H1 (cell line): ENCODE measurements around the gene ADNP2. TPM values are rescaled to one million over a fixed set of nuclear protein-coding genes. Genes with fewer than 3 reads are reported as not detected.

Experiments used
- CTCF ChIA-PET: fragments of 300-600 bp; sonication (Branson Sonifier 250); formaldehyde crosslinking; loops from one replicate; lab custom pipeline; 2021; ENCODE audit not compliant: partially characterized antibody; lab: Charles Lee
- POLR2A ChIA-PET: fragments of 300-600 bp; sonication (Branson Sonifier 250); formaldehyde crosslinking; loops from one replicate; lab custom pipeline; 2021; ENCODE audit warnings: inconsistent platforms; ENCODE audit not compliant: partially characterized antibody; lab: Charles Lee
- DNase-seq, 2 experiments: peaks; one replicate each; pipeline versions ENCODE4 v3.0.0 to v3.0.0-alpha.2; 2010 to 2022; ENCODE audit warnings: low spot score in 2 of 2, low read depth in 1 of 2, mixed read lengths in 1 of 2
- FAIRE-seq: peaks from 2 replicates; lab custom pipeline; 2011; peaks lifted over from hg19 to GRCh38; lab: Jason Lieb, UNC
- H2AFZ ChIP-seq: 2 replicates; pipeline ENCODE4 v1.8.1; 2012; ENCODE audit warnings: low read length, inconsistent platforms
- H2AK5ac ChIP-seq: 2 replicates; pipeline ENCODE4 v1.6.1; 2013; ENCODE audit warnings: low read depth, low read length
- H2BK120ac ChIP-seq: replicated peaks from 2 replicates; pipeline ENCODE3; 2013; ENCODE audit warnings: low read depth, low read length, inconsistent platforms
- H2BK12ac ChIP-seq: 2 replicates; pipeline ENCODE4 v1.6.1; 2013; ENCODE audit warnings: low read depth, low read length
- H2BK15ac ChIP-seq: 2 replicates; pipeline ENCODE4 v1.6.1; 2013; ENCODE audit warnings: low read length
- H2BK20ac ChIP-seq: 2 replicates; pipeline ENCODE4 v1.6.1; 2013; ENCODE audit warnings: low read length
- H2BK5ac ChIP-seq: 2 replicates; pipeline ENCODE4 v1.6.1; 2013; ENCODE audit warnings: low read depth, low read length
- H3K14ac ChIP-seq: 2 replicates; pipeline ENCODE4 v1.6.1; 2013; ENCODE audit warnings: inconsistent platforms; ENCODE audit not compliant: insufficient read length
- H3K18ac ChIP-seq: 2 replicates; pipeline ENCODE4 v1.6.1; 2013; ENCODE audit warnings: low read length; ENCODE audit errors: extremely low read depth
- H3K23ac ChIP-seq: 2 replicates; pipeline ENCODE4 v1.6.1; 2013; ENCODE audit warnings: inconsistent platforms; ENCODE audit not compliant: insufficient read length
- H3K23me2 ChIP-seq: 2 replicates; pipeline ENCODE4 v1.6.1; 2013; ENCODE audit warnings: low read depth, low read length
- H3K27ac ChIP-seq: 2 replicates; pipeline ENCODE4 v1.6.1; 2011; ENCODE audit warnings: low read depth, low read length, inconsistent platforms
- H3K27me3 ChIP-seq, 4 experiments: replicated peaks in 1 of 4; 1 replicate in 1 of 4; 2 replicates in 3 of 4; pipeline versions ENCODE4 v1.6.1 to v1.8.1; 2011 to 2013; ENCODE audit warnings: low read length in 3 of 4, mild to moderate bottlenecking in 3 of 4, inconsistent platforms in 2 of 4, mixed read lengths in 2 of 4, moderate library complexity in 1 of 4; ENCODE audit not compliant: control insufficient read depth in 3 of 4, insufficient read depth in 3 of 4; ENCODE audit errors: extremely low read depth in 1 of 4
- H3K36me3 ChIP-seq, 4 experiments: 2 replicates each; pipeline versions ENCODE4 v1.6.1 to v1.8.1; 2011 to 2013; ENCODE audit warnings: mild to moderate bottlenecking in 4 of 4, low read length in 3 of 4, moderate library complexity in 2 of 4, control low read depth in 1 of 4, inconsistent platforms in 1 of 4; ENCODE audit not compliant: insufficient read depth in 4 of 4, control insufficient read depth in 2 of 4
- H3K4ac ChIP-seq: replicated peaks from 2 replicates; pipeline ENCODE3; 2013; ENCODE audit warnings: low read length, low read depth, mixed read lengths, inconsistent platforms; ENCODE audit not compliant: insufficient read length
- H3K4me1 ChIP-seq, 4 experiments: replicated peaks in 1 of 4; 1 replicate in 1 of 4; 2 replicates in 3 of 4; pipeline versions ENCODE4 v1.6.1 to v1.8.1; 2011 to 2013; ENCODE audit warnings: low read length in 3 of 4, inconsistent platforms in 2 of 4, mixed read lengths in 1 of 4; ENCODE audit not compliant: insufficient read depth in 4 of 4, control insufficient read depth in 3 of 4
- H3K4me2 ChIP-seq, 2 experiments: 2 replicates each; pipeline versions ENCODE4 v1.6.1 to v1.8.1; 2011 to 2013; ENCODE audit warnings: low read depth in 2 of 2, low read length in 2 of 2, control low read depth in 1 of 2, inconsistent platforms in 1 of 2, mild to moderate bottlenecking in 1 of 2; ENCODE audit not compliant: insufficient read depth in 1 of 2
- H3K4me3 ChIP-seq, 4 experiments: fragments of 200-600, 300-600 bp in 1 of 4; sonication (generic), shearing (Covaris generic), sonication (Bioruptor Twin) in 1 of 4; 2 replicates each; pipeline versions ENCODE4 v1.5.1 to v1.8.1; 2011 to 2016; ENCODE audit warnings: low read length in 4 of 4, low read depth in 3 of 4, control low read depth in 2 of 4, inconsistent platforms in 2 of 4, mild to moderate bottlenecking in 2 of 4, mixed read lengths in 1 of 4, moderate library complexity in 1 of 4; ENCODE audit not compliant: insufficient read depth in 2 of 4; ENCODE audit errors: extremely low read depth in 1 of 4
- H3K56ac ChIP-seq: replicated peaks from 2 replicates; pipeline ENCODE3; 2013; ENCODE audit warnings: low read depth, mild to moderate bottlenecking, mixed read lengths, low read length, inconsistent platforms; ENCODE audit not compliant: insufficient read length
- H3K79me1 ChIP-seq: 2 replicates; pipeline ENCODE4 v1.6.1; 2013; ENCODE audit warnings: low read depth, low read length, control low read depth
- H3K79me2 ChIP-seq, 2 experiments: 2 replicates each; pipeline versions ENCODE4 v1.6.1 to v1.8.1; 2012 to 2013; ENCODE audit warnings: low read length in 2 of 2, mild to moderate bottlenecking in 2 of 2, inconsistent platforms in 1 of 2; ENCODE audit not compliant: insufficient read depth in 2 of 2, control insufficient read depth in 1 of 2
- H3K9ac ChIP-seq, 4 experiments: replicated peaks in 1 of 4; 1 replicate in 1 of 4; 2 replicates in 3 of 4; pipeline versions ENCODE4 v1.6.1 to v1.8.1; 2011 to 2013; ENCODE audit warnings: low read depth in 3 of 4, low read length in 3 of 4, control low read depth in 2 of 4, mild to moderate bottlenecking in 2 of 4, moderate library complexity in 2 of 4, inconsistent platforms in 1 of 4; ENCODE audit errors: extremely low read depth in 1 of 4
- H3K9me3 ChIP-seq, 2 experiments: 2 replicates each; pipeline versions ENCODE4 v1.6.1 to v1.8.1; 2012 to 2013; ENCODE audit warnings: mild to moderate bottlenecking in 2 of 2, moderate library complexity in 2 of 2, control low read depth in 1 of 2, inconsistent platforms in 1 of 2, low read depth in 1 of 2, low read length in 1 of 2, mixed read lengths in 1 of 2; ENCODE audit not compliant: insufficient read depth in 2 of 2
- H4K20me1 ChIP-seq, 2 experiments: replicated peaks in 1 of 2; 2 replicates each; pipeline versions ENCODE3 to v1.8.1; 2011 to 2013; ENCODE audit warnings: inconsistent platforms in 2 of 2, low read length in 2 of 2, mild to moderate bottlenecking in 1 of 2; ENCODE audit not compliant: insufficient read depth in 2 of 2, control insufficient read depth in 1 of 2
- H4K5ac ChIP-seq: 2 replicates; pipeline ENCODE4 v1.6.1; 2013; ENCODE audit warnings: low read length, low read depth, mixed read lengths, inconsistent platforms; ENCODE audit not compliant: insufficient read length
- H4K8ac ChIP-seq: 2 replicates; pipeline ENCODE4 v1.8.0; 2013; ENCODE audit warnings: mild to moderate bottlenecking, moderate library complexity, low read length, inconsistent platforms; ENCODE audit not compliant: insufficient read depth; ENCODE audit errors: extremely low read depth
- H4K91ac ChIP-seq: replicated peaks from 2 replicates; pipeline ENCODE3; 2013; ENCODE audit warnings: low read length, mixed read lengths, inconsistent platforms; ENCODE audit not compliant: insufficient read length
- EP300 ChIP-seq, 2 experiments: IDR thresholded peaks; 1 replicate in 1 of 2; 2 replicates in 1 of 2; pipeline ENCODE4 v1.6.1; 2011 to 2012; ENCODE audit warnings: low read depth in 2 of 2, low read length in 2 of 2, mild to moderate bottlenecking in 2 of 2, borderline replicate concordance in 1 of 2, inconsistent platforms in 1 of 2, moderate library complexity in 1 of 2
- FOSL1 ChIP-seq: IDR thresholded peaks from 2 replicates; pipeline ENCODE4 v1.6.1; 2011; ENCODE audit warnings: mild to moderate bottlenecking, low read depth, low read length, moderate library complexity; ENCODE audit not compliant: insufficient read depth
- MAFK ChIP-seq: IDR thresholded peaks from 2 replicates; pipeline ENCODE4 v1.6.1; 2012; ENCODE audit warnings: low read depth, mild to moderate bottlenecking, improper control_type of control experiment, low read length
- POLR2AphosphoS5 ChIP-seq: IDR thresholded peaks from 2 replicates; pipeline ENCODE4 v1.6.1; 2011; ENCODE audit warnings: low read depth, low read length
- POU5F1 ChIP-seq: IDR thresholded peaks from 2 replicates; pipeline ENCODE4 v1.6.1; 2011; ENCODE audit warnings: low read depth, mild to moderate bottlenecking, low read length, moderate library complexity
- RNF2 ChIP-seq: fragments of 200-900, 300-1000 bp; sonication (generic); IDR thresholded peaks from 2 replicates; pipeline ENCODE4 v1.7.1; 2016; ENCODE audit warnings: borderline replicate concordance, low read depth, mild to moderate bottlenecking, antibody characterized with exemption, low read length; ENCODE audit not compliant: poor library complexity, severe bottlenecking; ENCODE audit errors: missing control alignments
- SAP30 ChIP-seq: fragments of 300-600 bp; sonication (generic); IDR thresholded peaks from 2 replicates; pipeline ENCODE4 v1.7.1; 2012; ENCODE audit warnings: low read length, moderate library complexity, mild to moderate bottlenecking, inconsistent platforms; ENCODE audit not compliant: insufficient read depth, insufficient replicate concordance
- SIRT6 ChIP-seq: IDR thresholded peaks from one replicate; pipeline ENCODE4 v1.7.1; 2012; ENCODE audit warnings: low read length, inconsistent platforms
- SP4 ChIP-seq: IDR thresholded peaks from 2 replicates; pipeline ENCODE4 v1.6.1; 2012; ENCODE audit warnings: low read length, inconsistent platforms
- TAF7 ChIP-seq: optimal IDR thresholded peaks from 2 replicates; pipeline ENCODE3; 2011; ENCODE audit warnings: low read depth, mild to moderate bottlenecking, inconsistent platforms, low read length, moderate library complexity, borderline replicate concordance
- WGBS, 2 experiments: shearing (Covaris generic) in 1 of 2; methylation state at CpG; one replicate each; pipeline versions ENCODE4 v1.1.6 to v1.1.7; 2013 to 2015; ENCODE audit warnings: low lambda C conversion rate in 2 of 2, mixed read lengths in 2 of 2, inconsistent platforms in 1 of 2, low coverage in 1 of 2, missing lambda C conversion rate in 1 of 2; ENCODE audit not compliant: insufficient replicate concordance in 2 of 2, insufficient coverage in 1 of 2, insufficient read length in 1 of 2; ENCODE audit errors: extremely low coverage in 1 of 2, missing lambda C conversion rate in 1 of 2; 5-methylcytosine and 5-hydroxymethylcytosine counted together
- polyA plus RNA-seq, 7 experiments: library from polyadenylated mRNA; depleted of rRNA in 3 of 7; stranded (reverse) in 5 of 7; unstranded in 2 of 7; fragments of >200 nt in 5 of 7; fragments of 200-250 nt in 2 of 7; gene quantifications; 1 replicate in 5 of 7; 2 replicates in 1 of 7; 4 replicates in 1 of 7; pipeline versions ENCODE4 v1.2.1 to v1.2.3, GENCODE V29; 2011 to 2013; ENCODE audit warnings: missing spikeins in 2 of 7, mixed read lengths in 2 of 7
- total RNA-seq: library from RNA; stranded (reverse); fragmentation: NEBNext Ultra II Directional; extraction: Animal tissue kit (Norgen Biotek cat#: 25700); gene quantifications from 2 replicates; pipeline ENCODE4 v1.2.1, GENCODE V29; 2021
- TF ChIP-seq, protein P1 (sequence below), 3 experiments: IDR thresholded peaks; 1 replicate in 2 of 3; 2 replicates in 1 of 3; pipeline versions ENCODE4 v1.5.1 to v1.6.1; 2011; ENCODE audit warnings: low read length in 3 of 3, mild to moderate bottlenecking in 3 of 3, inconsistent platforms in 2 of 3, low read depth in 1 of 3, moderate library complexity in 1 of 3; ENCODE audit not compliant: insufficient read depth in 1 of 3; ENCODE audit errors: control extremely low read depth in 1 of 3

ADNP2 gene
- total and polyA plus RNA-seq, 2 of the 8 experiments (the other 6 are each of a cell fraction or from before 2014, with no cell fraction given), result 25.1 to 61.6 TPM

DNA sequence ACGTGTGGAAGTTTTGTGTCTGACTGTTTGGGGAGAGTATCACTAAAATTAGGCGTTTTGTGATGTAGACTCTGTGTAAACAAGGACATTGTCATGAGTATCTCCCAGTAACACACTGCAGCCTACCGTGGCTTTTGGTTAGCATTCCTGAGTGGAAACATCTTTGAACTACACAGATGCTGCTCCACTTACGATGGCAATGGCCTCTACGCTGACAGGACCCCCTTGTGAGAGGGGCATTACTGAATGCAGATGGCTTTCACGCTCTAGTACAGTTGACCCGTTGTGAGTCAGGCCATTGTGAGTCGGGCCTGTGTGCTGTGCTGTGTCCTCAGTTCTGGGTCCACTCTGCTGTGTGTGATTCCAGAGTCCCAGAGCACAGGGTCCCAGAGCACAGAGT, 34.4 kb upstream of the ADNP2 start:
- H2BK5ac ChIP-seq, result no peak overlapping the region
- no peak overlapping the region for H4K91ac ChIP-seq
- no peak for DNase-seq
- no peak overlapping the region for H2BK12ac ChIP-seq
- H3K4me2 ChIP-seq, result no peak overlapping the region
- H2BK120ac ChIP-seq, result no peak overlapping the region
- H3K79me2 ChIP-seq, result no peaks in the 10 kb centered on the region
- H3K4me1 ChIP-seq, result no peaks in the 10 kb centered on the region
- WGBS, 2 experiments, result 88% methylated on average over 8 of the region's 8 CpGs; no CpG with 5 or more reads in 1 of the 2 experiments
- no peak overlapping the region for H4K5ac ChIP-seq
- FAIRE-seq, result no peak
- no peak overlapping the region for H2BK20ac ChIP-seq
- H2BK15ac ChIP-seq, result no peak overlapping the region
- no peaks in the 10 kb centered on the region for H3K23me2 ChIP-seq
- H3K27ac ChIP-seq, result no peak overlapping the region
- H3K18ac ChIP-seq, result no peak overlapping the region
- H4K20me1 ChIP-seq, result no peaks in the 10 kb centered on the region
- no peak overlapping the region for H3K23ac ChIP-seq
- no peak overlapping the region for H2AFZ ChIP-seq
- no peak overlapping the region for H2AK5ac ChIP-seq
- ChIA-PET POLR2A (no interaction called here), CTCF (interaction anchor here (1.1 kb wide), 1 partner anchor 83 kb away, joined by 3 read pairs; no protein-coding TSS in a partner anchor)
- H3K4ac ChIP-seq, result no peak overlapping the region
- no peaks in the 10 kb centered on the region for H3K79me1 ChIP-seq
- H3K56ac ChIP-seq, result no peak overlapping the region
- H4K8ac ChIP-seq, result no peak overlapping the region
- no peak overlapping the region for H3K14ac ChIP-seq
- no peak overlapping the region for H3K9ac ChIP-seq
- no peak overlapping the region for H3K4me3 ChIP-seq
- H3K36me3 ChIP-seq, result no peaks in the 10 kb centered on the region
- H3K27me3 ChIP-seq, result no peaks in the 10 kb centered on the region
- H3K9me3 ChIP-seq, result peaks cover 0 to 31% of the 10 kb centered on the region in 2 experiments; a peak in 2 of 4 replicates
- TF ChIP-seq RNF2 (no peak), SP4 (no peak), SIRT6 (no peak), SAP30 (no peak), MAFK (no peak), FOSL1 (no peak), EP300 (IDR thresholded peaks at IDR 0.05; ENCODE audit: borderline replicate concordance in 1 of 2, low read depth in 2 of 2, low read length in 2 of 2) (no peak), POLR2AphosphoS5 (no peak), TAF7 (no peak), POU5F1 (no peak)
- TF ChIP-seq, protein P1, sequence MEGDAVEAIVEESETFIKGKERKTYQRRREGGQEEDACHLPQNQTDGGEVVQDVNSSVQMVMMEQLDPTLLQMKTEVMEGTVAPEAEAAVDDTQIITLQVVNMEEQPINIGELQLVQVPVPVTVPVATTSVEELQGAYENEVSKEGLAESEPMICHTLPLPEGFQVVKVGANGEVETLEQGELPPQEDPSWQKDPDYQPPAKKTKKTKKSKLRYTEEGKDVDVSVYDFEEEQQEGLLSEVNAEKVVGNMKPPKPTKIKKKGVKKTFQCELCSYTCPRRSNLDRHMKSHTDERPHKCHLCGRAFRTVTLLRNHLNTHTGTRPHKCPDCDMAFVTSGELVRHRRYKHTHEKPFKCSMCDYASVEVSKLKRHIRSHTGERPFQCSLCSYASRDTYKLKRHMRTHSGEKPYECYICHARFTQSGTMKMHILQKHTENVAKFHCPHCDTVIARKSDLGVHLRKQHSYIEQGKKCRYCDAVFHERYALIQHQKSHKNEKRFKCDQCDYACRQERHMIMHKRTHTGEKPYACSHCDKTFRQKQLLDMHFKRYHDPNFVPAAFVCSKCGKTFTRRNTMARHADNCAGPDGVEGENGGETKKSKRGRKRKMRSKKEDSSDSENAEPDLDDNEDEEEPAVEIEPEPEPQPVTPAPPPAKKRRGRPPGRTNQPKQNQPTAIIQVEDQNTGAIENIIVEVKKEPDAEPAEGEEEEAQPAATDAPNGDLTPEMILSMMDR (IDR thresholded peaks at IDR 0.05; ENCODE audit: control extremely low read depth in 1 of 3, insufficient read depth in 1 of 3, low read depth in 1 of 3, low read length in 3 of 3), result no peak
